GM23338 (cell line): ENCODE measurements around the gene NPS. TPM values are rescaled to one million over a fixed set of nuclear protein-coding genes. Genes with fewer than 3 reads are reported as not detected.

Experiments
- ATAC-seq: fragments of 200-7000 bp; cut with Tn5 transposase; 3 replicates; pipeline ENCODE4 v1.9.1; 2020
- DNase-seq: peaks from one replicate; pipeline ENCODE4 v3.0.0-alpha.2; 2015; ENCODE audit warnings: low spot score
- H2AFZ ChIP-seq: fragments of 200-600 bp; sonication (generic); 2 replicates; pipeline ENCODE4 v1.8.0; 2016; ENCODE audit warnings: antibody characterized with exemption, mild to moderate bottlenecking, moderate library complexity
- H3F3A ChIP-seq: fragments of 200-600 bp; sonication (generic); replicated peaks from 2 replicates; pipeline ENCODE4 v1.8.0; 2017; ENCODE audit warnings: antibody characterized with exemption, mixed run types, low read depth
- H3K27ac ChIP-seq: fragments of 200-600 bp; sonication (generic); 2 replicates; pipeline ENCODE4 v1.6.1; 2016; ENCODE audit warnings: low read depth
- H3K27me3 ChIP-seq: fragments of 200-600 bp; sonication (generic); 2 replicates; pipeline ENCODE4 v1.8.0; 2016; ENCODE audit warnings: mild to moderate bottlenecking, mixed run types, moderate library complexity; ENCODE audit not compliant: insufficient read depth
- H3K36me3 ChIP-seq: fragments of 200-600 bp; sonication (generic); 2 replicates; pipeline ENCODE4 v1.8.0; 2016; ENCODE audit warnings: mild to moderate bottlenecking; ENCODE audit not compliant: insufficient read depth
- H3K4me1 ChIP-seq: fragments of 200-600 bp; sonication (generic); 2 replicates; pipeline ENCODE4 v1.8.0; 2016; ENCODE audit warnings: mild to moderate bottlenecking, moderate library complexity; ENCODE audit not compliant: insufficient read depth
- H3K4me2 ChIP-seq: fragments of 200-600 bp; sonication (generic); 2 replicates; pipeline ENCODE4 v1.7.1; 2017; ENCODE audit warnings: mixed run types
- H3K4me3 ChIP-seq: fragments of 200-600 bp; sonication (generic); 2 replicates; pipeline ENCODE4 v1.6.1; 2016; ENCODE audit warnings: mixed run types
- H3K79me2 ChIP-seq: fragments of 200-600 bp; sonication (generic); replicated peaks from 2 replicates; pipeline ENCODE4 v1.8.0; 2017; ENCODE audit warnings: mild to moderate bottlenecking; ENCODE audit not compliant: insufficient read depth
- H3K9me2 ChIP-seq: fragments of 200-600 bp; sonication (generic); 2 replicates; pipeline ENCODE4 v1.8.0; 2017; ENCODE audit not compliant: insufficient read depth
- H4K20me1 ChIP-seq: fragments of 200-600 bp; sonication (generic); replicated peaks from 2 replicates; pipeline ENCODE4 v1.8.0; 2017; ENCODE audit warnings: mild to moderate bottlenecking; ENCODE audit not compliant: insufficient read depth
- H3K27ac Mint-ChIP-seq: 2 replicates; pipeline ENCODE4 v1.8.0; 2020; ENCODE audit warnings: inconsistent platforms, mild to moderate bottlenecking, moderate library complexity, mixed read lengths
- H3K27me3 Mint-ChIP-seq: 3 replicates; pipeline ENCODE4 v1.8.0; 2022; ENCODE audit warnings: low read depth, mild to moderate bottlenecking, moderate library complexity, mixed read lengths, inconsistent platforms; ENCODE audit not compliant: insufficient read depth, poor library complexity
- H3K36me3 Mint-ChIP-seq: 3 replicates; pipeline ENCODE4 v1.8.0; 2021; ENCODE audit warnings: low read depth, mild to moderate bottlenecking, inconsistent platforms, moderate library complexity, mixed read lengths
- H3K4me1 Mint-ChIP-seq: 3 replicates; pipeline ENCODE4 v1.8.0; 2020; ENCODE audit warnings: mild to moderate bottlenecking, inconsistent platforms, mixed read lengths
- H3K4me3 Mint-ChIP-seq: 3 replicates; pipeline ENCODE4 v1.8.0; 2021; ENCODE audit warnings: moderate library complexity, mild to moderate bottlenecking, inconsistent platforms, mixed read lengths
- H3K9me3 Mint-ChIP-seq: 3 replicates; pipeline ENCODE4 v1.8.0; 2020; ENCODE audit warnings: moderate library complexity, mild to moderate bottlenecking, inconsistent platforms, mixed read lengths
- EZH2phosphoT487 ChIP-seq: fragments of 200-600 bp; sonication (generic); IDR thresholded peaks from one replicate; pipeline ENCODE4 v1.8.1; 2018; ENCODE audit warnings: antibody characterized with exemption; ENCODE audit not compliant: unreplicated experiment
- STAT1 ChIP-seq: IDR thresholded peaks from one replicate; pipeline ENCODE4 v1.6.1; 2016; ENCODE audit warnings: antibody characterized with exemption; ENCODE audit not compliant: unreplicated experiment
- polyA plus RNA-seq: library from polyadenylated mRNA; unstranded; fragments of >200 nt; fragmentation: Nextera tagmentation; extraction: Ambion mirVana; gene quantifications from 2 replicates; pipeline ENCODE4 v1.2.1, GENCODE V29; 2016
- total RNA-seq: library from RNA; depleted of rRNA; stranded (reverse); fragments of >200 nt; shearing (Covaris generic); gene quantifications from 2 replicates; pipeline ENCODE4 v1.2.3, GENCODE V29; 2014
- TF ChIP-seq, protein P1 (sequence below): IDR thresholded peaks from one replicate; pipeline ENCODE4 v1.6.1; 2018; ENCODE audit warnings: antibody characterized with exemption; ENCODE audit not compliant: unreplicated experiment
- TF ChIP-seq, protein P2 (sequence below), 2 experiments: fragments of 200-600 bp in 1 of 2; sonication (generic) in 1 of 2; conservative IDR thresholded peaks; 2 replicates each; pipeline versions ENCODE4 v1.5.1 to v1.6.1; 2016 to 2017; ENCODE audit warnings: antibody characterized with exemption in 2 of 2, low read depth in 2 of 2, mild to moderate bottlenecking in 2 of 2, moderate library complexity in 1 of 2

NPS gene
- total and polyA plus RNA-seq, 2 experiments from 2014 or later = not detected

DNA sequence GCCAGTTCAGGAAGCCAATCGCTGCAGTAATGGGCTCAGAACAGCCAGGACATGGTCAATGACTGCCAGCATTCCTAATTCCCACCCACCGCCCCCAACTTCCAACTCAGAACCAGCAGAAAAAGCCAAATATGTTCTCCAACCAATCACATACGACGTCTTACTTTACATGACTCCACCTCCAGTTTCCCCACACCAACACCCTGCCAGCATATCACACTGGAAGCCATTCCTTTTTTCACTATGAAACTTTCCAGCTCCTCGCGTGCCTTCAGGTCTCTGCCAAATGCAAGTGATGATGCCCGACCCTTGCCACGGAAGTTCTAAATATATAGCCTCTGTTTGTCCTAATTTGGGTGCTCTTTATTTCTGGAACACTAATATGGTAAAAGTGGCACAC is 12.5 kb downstream of the NPS start (continued):
- no peak for TF ChIP-seq EZH2phosphoT487
- TF ChIP-seq, protein P1, sequence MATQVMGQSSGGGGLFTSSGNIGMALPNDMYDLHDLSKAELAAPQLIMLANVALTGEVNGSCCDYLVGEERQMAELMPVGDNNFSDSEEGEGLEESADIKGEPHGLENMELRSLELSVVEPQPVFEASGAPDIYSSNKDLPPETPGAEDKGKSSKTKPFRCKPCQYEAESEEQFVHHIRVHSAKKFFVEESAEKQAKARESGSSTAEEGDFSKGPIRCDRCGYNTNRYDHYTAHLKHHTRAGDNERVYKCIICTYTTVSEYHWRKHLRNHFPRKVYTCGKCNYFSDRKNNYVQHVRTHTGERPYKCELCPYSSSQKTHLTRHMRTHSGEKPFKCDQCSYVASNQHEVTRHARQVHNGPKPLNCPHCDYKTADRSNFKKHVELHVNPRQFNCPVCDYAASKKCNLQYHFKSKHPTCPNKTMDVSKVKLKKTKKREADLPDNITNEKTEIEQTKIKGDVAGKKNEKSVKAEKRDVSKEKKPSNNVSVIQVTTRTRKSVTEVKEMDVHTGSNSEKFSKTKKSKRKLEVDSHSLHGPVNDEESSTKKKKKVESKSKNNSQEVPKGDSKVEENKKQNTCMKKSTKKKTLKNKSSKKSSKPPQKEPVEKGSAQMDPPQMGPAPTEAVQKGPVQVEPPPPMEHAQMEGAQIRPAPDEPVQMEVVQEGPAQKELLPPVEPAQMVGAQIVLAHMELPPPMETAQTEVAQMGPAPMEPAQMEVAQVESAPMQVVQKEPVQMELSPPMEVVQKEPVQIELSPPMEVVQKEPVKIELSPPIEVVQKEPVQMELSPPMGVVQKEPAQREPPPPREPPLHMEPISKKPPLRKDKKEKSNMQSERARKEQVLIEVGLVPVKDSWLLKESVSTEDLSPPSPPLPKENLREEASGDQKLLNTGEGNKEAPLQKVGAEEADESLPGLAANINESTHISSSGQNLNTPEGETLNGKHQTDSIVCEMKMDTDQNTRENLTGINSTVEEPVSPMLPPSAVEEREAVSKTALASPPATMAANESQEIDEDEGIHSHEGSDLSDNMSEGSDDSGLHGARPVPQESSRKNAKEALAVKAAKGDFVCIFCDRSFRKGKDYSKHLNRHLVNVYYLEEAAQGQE = no peak
- TF ChIP-seq, protein P2, sequence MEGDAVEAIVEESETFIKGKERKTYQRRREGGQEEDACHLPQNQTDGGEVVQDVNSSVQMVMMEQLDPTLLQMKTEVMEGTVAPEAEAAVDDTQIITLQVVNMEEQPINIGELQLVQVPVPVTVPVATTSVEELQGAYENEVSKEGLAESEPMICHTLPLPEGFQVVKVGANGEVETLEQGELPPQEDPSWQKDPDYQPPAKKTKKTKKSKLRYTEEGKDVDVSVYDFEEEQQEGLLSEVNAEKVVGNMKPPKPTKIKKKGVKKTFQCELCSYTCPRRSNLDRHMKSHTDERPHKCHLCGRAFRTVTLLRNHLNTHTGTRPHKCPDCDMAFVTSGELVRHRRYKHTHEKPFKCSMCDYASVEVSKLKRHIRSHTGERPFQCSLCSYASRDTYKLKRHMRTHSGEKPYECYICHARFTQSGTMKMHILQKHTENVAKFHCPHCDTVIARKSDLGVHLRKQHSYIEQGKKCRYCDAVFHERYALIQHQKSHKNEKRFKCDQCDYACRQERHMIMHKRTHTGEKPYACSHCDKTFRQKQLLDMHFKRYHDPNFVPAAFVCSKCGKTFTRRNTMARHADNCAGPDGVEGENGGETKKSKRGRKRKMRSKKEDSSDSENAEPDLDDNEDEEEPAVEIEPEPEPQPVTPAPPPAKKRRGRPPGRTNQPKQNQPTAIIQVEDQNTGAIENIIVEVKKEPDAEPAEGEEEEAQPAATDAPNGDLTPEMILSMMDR (conservative IDR thresholded peaks at IDR 0.05; ENCODE audit: low read depth in 2 of 2) = no peak

DNA sequence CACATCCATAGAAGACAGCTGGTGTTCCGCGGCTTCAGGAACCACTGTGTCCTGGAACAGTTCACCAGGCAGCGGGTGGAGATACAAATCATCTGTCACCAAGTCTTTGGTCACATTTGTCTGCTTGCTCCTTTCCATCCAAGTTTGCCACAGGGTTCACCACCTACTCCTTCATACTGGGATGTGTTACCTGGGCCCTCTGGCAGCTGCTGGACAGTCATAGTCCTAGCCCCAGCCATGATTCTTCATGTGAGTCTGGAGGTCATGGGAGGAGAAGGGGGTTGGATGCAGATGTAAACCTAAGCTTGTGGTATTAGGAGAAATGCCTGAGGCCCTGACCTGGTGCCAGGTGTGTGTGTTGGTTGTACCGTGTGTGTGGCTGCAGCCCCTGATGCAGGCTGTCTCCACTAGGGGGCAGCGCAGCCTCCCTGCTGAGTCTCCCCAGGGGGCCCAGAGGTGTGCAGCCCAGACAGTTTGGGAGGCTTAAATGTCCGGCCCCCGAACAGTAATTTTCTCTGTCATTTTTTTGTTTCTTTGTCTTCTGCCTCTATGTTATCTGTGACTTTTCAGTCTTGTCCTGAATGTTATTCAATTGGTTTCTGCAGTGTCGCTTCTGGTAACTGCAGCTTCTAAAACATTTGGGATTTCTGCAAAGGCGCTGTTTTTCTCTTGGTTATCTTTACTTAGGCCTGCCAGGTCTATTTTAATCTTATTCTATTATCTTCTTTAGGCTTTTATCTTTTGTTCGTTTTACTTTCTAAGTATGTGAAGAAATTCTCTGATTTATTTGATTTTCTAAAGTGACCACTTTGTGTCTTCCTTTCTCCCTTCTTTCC is 14.8 kb downstream of the NPS start:
- H3K27ac ChIP-seq = no peak overlapping the region
- ATAC-seq = peak; percentile 68
- no peak overlapping the region for H3K4me3 ChIP-seq
- peak; percentile 41 for DNase-seq
- Mint-ChIP-seq H3K36me3 (no peaks in the 10 kb centered on the region), H3K4me3 (no peak overlapping the region), H3K4me1 (no peaks in the 10 kb centered on the region), H3K27ac (no peak overlapping the region), H3K9me3 (no peaks in the 10 kb centered on the region), H3K27me3 (no peaks in the 10 kb centered on the region)
- H2AFZ ChIP-seq = no peak overlapping the region
- peaks cover 4% of the 10 kb centered on the region; the same call in 1 of the 2 replicates for H3K9me2 ChIP-seq
- no peaks in the 10 kb centered on the region for H4K20me1 ChIP-seq
- H3K4me1 ChIP-seq = no peaks in the 10 kb centered on the region
- no peaks in the 10 kb centered on the region for H3F3A ChIP-seq
- TF ChIP-seq, protein P2 (conservative IDR thresholded peaks at IDR 0.05; ENCODE audit: low read depth in 2 of 2) = peak; percentile 80
- TF ChIP-seq STAT1 = no peak
- H3K4me2 ChIP-seq = no peak overlapping the region
- H3K36me3 ChIP-seq = no peaks in the 10 kb centered on the region
- H3K79me2 ChIP-seq = no peaks in the 10 kb centered on the region
- H3K27me3 ChIP-seq = no peaks in the 10 kb centered on the region
